PC-3 (cell line): ENCODE measurements around the gene TINCR. TPM values are rescaled to one million over a fixed set of nuclear protein-coding genes. Genes with fewer than 3 reads are reported as not detected.

Experiments
- ATAC-seq: fragments of 200-7000 bp; cut with Tn5 transposase; 2 replicates; pipeline ENCODE4 v1.9.1; 2020; ENCODE audit warnings: mild to moderate bottlenecking, moderate library complexity
- BruUV-seq: library from RNA; stranded (reverse); fragments of 400-500 nt; replicated peaks from 2 replicates; lab custom pipeline; 2021; lab: Mats Ljungman, UMichigan
- CTCF ChIA-PET: fragments of 300-600 bp; sonication (Branson Sonifier 250); formaldehyde crosslinking; loops from one replicate; lab custom pipeline; 2022; ENCODE audit warnings: antibody characterized with exemption; lab: Charles Lee
- POLR2A ChIA-PET: fragments of 300-600 bp; sonication (Branson Sonifier 250); formaldehyde crosslinking; loops from one replicate; lab custom pipeline; 2022; ENCODE audit warnings: antibody characterized with exemption; ENCODE audit not compliant: unreplicated experiment; lab: Charles Lee
- DNase-seq: peaks from one replicate; pipeline ENCODE4 v3.0.0-alpha.2; 2015
- H2AFZ ChIP-seq: fragments of 300-600 bp; sonication (generic); 2 replicates; pipeline ENCODE4 v1.6.0; 2016; ENCODE audit warnings: antibody characterized with exemption, low read length
- H3F3A ChIP-seq: fragments of 300-600 bp; sonication (generic); one replicate; pipeline ENCODE4 v1.6.0; 2017; ENCODE audit warnings: antibody characterized with exemption, low read length, control low read depth, mild to moderate bottlenecking; ENCODE audit not compliant: unreplicated experiment
- H3K27ac ChIP-seq: fragments of 300-600 bp; sonication (generic); 2 replicates; pipeline ENCODE4 v1.5.1; 2016; ENCODE audit warnings: mild to moderate bottlenecking, low read length
- H3K27me3 ChIP-seq: fragments of 300-600 bp; sonication (generic); 2 replicates; pipeline ENCODE4 v1.6.1; 2016; ENCODE audit warnings: low read length, mixed read lengths
- H3K36me3 ChIP-seq: fragments of 300-600 bp; sonication (generic); 2 replicates; pipeline ENCODE4 v1.6.1; 2016; ENCODE audit warnings: low read depth, mixed run types, low read length, mixed read lengths
- H3K4me1 ChIP-seq: fragments of 300-600 bp; sonication (generic); 2 replicates; pipeline ENCODE4 v1.5.1; 2016; ENCODE audit warnings: low read length; ENCODE audit not compliant: insufficient read depth
- H3K4me2 ChIP-seq: fragments of 300-600 bp; sonication (generic); 2 replicates; pipeline ENCODE4 v1.6.0; 2016; ENCODE audit warnings: low read length
- H3K4me3 ChIP-seq: fragments of 300-600 bp; sonication (generic); 2 replicates; pipeline ENCODE4 v1.5.1; 2016; ENCODE audit warnings: mild to moderate bottlenecking, low read length, mixed read lengths
- H3K79me2 ChIP-seq: fragments of 300-600 bp; sonication (generic); 2 replicates; pipeline ENCODE4 v1.6.1; 2017; ENCODE audit warnings: low read length, mixed read lengths
- H3K9ac ChIP-seq: fragments of 300-600 bp; sonication (generic); 2 replicates; pipeline ENCODE4 v1.6.0; 2016; ENCODE audit warnings: mild to moderate bottlenecking, low read length
- H3K9me2 ChIP-seq: fragments of 300-600 bp; sonication (generic); replicated peaks from 2 replicates; pipeline ENCODE4 v1.6.1; 2016; ENCODE audit warnings: mixed run types, low read length, mixed read lengths
- H3K9me3 ChIP-seq: fragments of 300-600 bp; sonication (generic); 2 replicates; pipeline ENCODE4 v1.6.1; 2016; ENCODE audit warnings: low read length, mixed read lengths
- H4K20me1 ChIP-seq: fragments of 300-600 bp; sonication (generic); 2 replicates; pipeline ENCODE4 v1.6.1; 2016; ENCODE audit warnings: low read length, mixed read lengths
- EZH2 ChIP-seq: fragments of 300-600 bp; sonication (generic); IDR thresholded peaks from one replicate; pipeline ENCODE4 v1.6.1; 2017; ENCODE audit warnings: antibody characterized with exemption, mild to moderate bottlenecking, low read length; ENCODE audit not compliant: unreplicated experiment
- EZH2phosphoT487 ChIP-seq: fragments of 300-600 bp; sonication (generic); IDR thresholded peaks from 2 replicates; pipeline ENCODE4 v1.6.1; 2018; ENCODE audit warnings: mild to moderate bottlenecking, antibody characterized with exemption, low read length, borderline replicate concordance
- intact Hi-C: fragments of 100-400 bp; cut with micrococcal nuclease; formaldehyde crosslinking; loops from 2 replicates; pipeline ENCODE4 v1.9.0; 2023
- total RNA-seq: library from RNA; depleted of rRNA; stranded (reverse); fragments of >200 nt; gene quantifications from 2 replicates; pipeline ENCODE4 v1.2.3, GENCODE V29; 2014
- TF ChIP-seq, protein P1 (sequence below): fragments of 300-600 bp; sonication (generic); conservative IDR thresholded peaks from 2 replicates; pipeline ENCODE4 v1.5.1; 2017; ENCODE audit warnings: antibody characterized with exemption, low read depth, mild to moderate bottlenecking, low read length

The TINCR gene
- total RNA-seq, 1 experiment from 2014 or later: 0.58 TPM

DNA sequence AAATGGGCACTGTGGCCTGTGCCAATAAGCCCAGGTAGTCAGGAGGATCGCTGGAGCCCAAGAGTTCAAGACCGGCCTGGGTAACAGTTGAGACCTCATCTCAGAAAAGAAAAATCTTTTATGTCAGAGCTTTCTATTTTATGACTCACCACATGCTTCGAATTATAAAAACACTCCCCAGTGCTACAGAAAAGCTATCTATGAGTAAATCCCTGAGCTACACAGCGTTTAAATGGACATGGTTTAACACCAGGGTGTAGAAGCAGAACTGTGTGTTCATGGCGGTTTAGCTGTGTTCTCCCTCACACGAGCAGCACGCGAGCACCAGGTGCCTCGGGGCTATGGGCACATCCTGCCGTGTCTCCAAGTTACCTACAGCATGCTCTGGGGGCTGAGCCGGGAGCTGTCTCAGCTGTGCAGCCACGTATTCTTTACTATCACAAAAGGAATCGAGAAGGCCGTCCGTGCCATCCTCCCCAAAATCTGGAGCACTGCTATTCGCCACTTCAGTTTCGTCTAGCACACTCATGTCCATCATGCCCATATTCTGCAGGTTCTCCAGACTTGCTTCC is 48.1 kb upstream of the TINCR start:
- Histone ChIP-seq H3K9ac (no peak overlapping the region), H3K9me3 (no peaks in the 10 kb centered on the region), H3F3A (no peaks in the 10 kb centered on the region), H3K27me3 (no peaks in the 10 kb centered on the region), H3K36me3 (peaks cover 85% of the 10 kb centered on the region), H3K79me2 (peaks cover 69% of the 10 kb centered on the region), H4K20me1 (peaks cover 18% of the 10 kb centered on the region), H2AFZ (no peak overlapping the region), H3K4me2 (no peak overlapping the region), H3K4me3 (no peak overlapping the region), H3K9me2 (no peaks in the 10 kb centered on the region), H3K4me1 (peaks cover 12% of the 10 kb centered on the region), H3K27ac (no peak overlapping the region)
- CTCF ChIA-PET: no interaction called here
- BruUV-seq: no TSS peak
- no peak; the same call in 1 of the 2 replicates for ATAC-seq
- intact Hi-C loops: no loop called here
- POLR2A ChIA-PET: no interaction called here
- TF ChIP-seq EZH2 (no peak), EZH2phosphoT487 (no peak)
- TF ChIP-seq, protein P1, sequence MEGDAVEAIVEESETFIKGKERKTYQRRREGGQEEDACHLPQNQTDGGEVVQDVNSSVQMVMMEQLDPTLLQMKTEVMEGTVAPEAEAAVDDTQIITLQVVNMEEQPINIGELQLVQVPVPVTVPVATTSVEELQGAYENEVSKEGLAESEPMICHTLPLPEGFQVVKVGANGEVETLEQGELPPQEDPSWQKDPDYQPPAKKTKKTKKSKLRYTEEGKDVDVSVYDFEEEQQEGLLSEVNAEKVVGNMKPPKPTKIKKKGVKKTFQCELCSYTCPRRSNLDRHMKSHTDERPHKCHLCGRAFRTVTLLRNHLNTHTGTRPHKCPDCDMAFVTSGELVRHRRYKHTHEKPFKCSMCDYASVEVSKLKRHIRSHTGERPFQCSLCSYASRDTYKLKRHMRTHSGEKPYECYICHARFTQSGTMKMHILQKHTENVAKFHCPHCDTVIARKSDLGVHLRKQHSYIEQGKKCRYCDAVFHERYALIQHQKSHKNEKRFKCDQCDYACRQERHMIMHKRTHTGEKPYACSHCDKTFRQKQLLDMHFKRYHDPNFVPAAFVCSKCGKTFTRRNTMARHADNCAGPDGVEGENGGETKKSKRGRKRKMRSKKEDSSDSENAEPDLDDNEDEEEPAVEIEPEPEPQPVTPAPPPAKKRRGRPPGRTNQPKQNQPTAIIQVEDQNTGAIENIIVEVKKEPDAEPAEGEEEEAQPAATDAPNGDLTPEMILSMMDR: no peak
- DNase-seq: no peak

- Histone ChIP-seq H3K27me3 (no peaks in the 10 kb centered on the region), H3K4me1 (peaks cover 15% of the 10 kb centered on the region), H3K27ac (no peak overlapping the region), H4K20me1 (peaks cover 16% of the 10 kb centered on the region; the same call in 1 of the 2 replicates), H3K9ac (no peak overlapping the region), H3F3A (no peaks in the 10 kb centered on the region), H2AFZ (no peak overlapping the region), H3K9me3 (no peaks in the 10 kb centered on the region), H3K4me2 (no peak overlapping the region), H3K79me2 (peaks cover 60% of the 10 kb centered on the region), H3K9me2 (no peaks in the 10 kb centered on the region), H3K4me3 (no peak overlapping the region), H3K36me3 (peaks cover 82% of the 10 kb centered on the region)
- no peak for ATAC-seq
- TF ChIP-seq EZH2 (no peak), EZH2phosphoT487 (no peak)
- TF ChIP-seq, protein P1: no peak
- POLR2A ChIA-PET: no interaction called here
- intact Hi-C loops: no loop called here
- CTCF ChIA-PET: no interaction called here
- DNase-seq: no peak
- BruUV-seq: no TSS peak
Observed at GRCh38 chr19:5612891-5613865, 45.4 kb upstream of the TINCR start.
